ENCODE results near the gene ST6GALNAC1. TPM values are rescaled to one million over a fixed set of nuclear protein-coding genes. Genes with fewer than 3 reads are reported as not detected.

Gene ST6GALNAC1, protein sequence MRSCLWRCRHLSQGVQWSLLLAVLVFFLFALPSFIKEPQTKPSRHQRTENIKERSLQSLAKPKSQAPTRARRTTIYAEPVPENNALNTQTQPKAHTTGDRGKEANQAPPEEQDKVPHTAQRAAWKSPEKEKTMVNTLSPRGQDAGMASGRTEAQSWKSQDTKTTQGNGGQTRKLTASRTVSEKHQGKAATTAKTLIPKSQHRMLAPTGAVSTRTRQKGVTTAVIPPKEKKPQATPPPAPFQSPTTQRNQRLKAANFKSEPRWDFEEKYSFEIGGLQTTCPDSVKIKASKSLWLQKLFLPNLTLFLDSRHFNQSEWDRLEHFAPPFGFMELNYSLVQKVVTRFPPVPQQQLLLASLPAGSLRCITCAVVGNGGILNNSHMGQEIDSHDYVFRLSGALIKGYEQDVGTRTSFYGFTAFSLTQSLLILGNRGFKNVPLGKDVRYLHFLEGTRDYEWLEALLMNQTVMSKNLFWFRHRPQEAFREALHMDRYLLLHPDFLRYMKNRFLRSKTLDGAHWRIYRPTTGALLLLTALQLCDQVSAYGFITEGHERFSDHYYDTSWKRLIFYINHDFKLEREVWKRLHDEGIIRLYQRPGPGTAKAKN
- total RNA-seq: 10 to 100 TPM in 1 of 4 donors, 1 to 10 TPM in 3; 1.5 to 11.8 (median 3.2) TPM

DNA sequence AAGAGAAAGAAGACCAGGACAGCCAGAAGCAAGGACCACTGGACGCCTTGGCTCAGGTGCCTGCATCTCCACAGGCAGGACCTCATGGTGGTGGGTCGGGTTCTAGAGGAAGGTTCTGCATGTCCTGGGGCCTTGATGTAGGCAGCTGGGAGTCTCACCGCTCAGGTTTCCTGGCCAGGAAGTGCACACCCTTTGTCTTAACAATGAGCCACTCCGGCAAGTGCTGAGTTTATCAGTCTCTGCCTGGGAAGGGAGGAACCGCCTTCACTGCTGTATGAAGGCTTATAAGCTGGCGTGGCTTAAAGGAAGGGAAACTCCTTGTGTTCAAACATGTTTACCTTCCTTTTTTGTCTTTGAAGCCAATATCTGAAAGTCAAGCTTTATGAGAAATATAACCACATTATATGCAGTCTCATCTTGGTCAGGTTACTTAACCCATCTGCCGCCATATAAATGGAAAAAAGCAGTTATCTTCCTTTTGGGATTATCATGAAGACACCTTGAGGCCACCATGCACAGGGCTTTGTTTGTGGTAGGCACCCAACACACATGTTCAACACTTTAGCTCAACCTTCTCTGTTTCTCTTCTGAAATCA, at the start of gene ST6GALNAC1:
TSS of gene ST6GALNAC1 (minus strand) at position 205 of the 596 bp plus-strand sequence. CDS start at position 86, 119 bp downstream.
- no peaks in the 10 kb centered on the region for H3K27me3 ChIP-seq
- no peak for TF ChIP-seq POLR2A (IDR thresholded peaks at IDR 0.05)
- TF ChIP-seq, protein P1, sequence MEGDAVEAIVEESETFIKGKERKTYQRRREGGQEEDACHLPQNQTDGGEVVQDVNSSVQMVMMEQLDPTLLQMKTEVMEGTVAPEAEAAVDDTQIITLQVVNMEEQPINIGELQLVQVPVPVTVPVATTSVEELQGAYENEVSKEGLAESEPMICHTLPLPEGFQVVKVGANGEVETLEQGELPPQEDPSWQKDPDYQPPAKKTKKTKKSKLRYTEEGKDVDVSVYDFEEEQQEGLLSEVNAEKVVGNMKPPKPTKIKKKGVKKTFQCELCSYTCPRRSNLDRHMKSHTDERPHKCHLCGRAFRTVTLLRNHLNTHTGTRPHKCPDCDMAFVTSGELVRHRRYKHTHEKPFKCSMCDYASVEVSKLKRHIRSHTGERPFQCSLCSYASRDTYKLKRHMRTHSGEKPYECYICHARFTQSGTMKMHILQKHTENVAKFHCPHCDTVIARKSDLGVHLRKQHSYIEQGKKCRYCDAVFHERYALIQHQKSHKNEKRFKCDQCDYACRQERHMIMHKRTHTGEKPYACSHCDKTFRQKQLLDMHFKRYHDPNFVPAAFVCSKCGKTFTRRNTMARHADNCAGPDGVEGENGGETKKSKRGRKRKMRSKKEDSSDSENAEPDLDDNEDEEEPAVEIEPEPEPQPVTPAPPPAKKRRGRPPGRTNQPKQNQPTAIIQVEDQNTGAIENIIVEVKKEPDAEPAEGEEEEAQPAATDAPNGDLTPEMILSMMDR (IDR thresholded peaks at IDR 0.05): no peak
- no peaks in the 10 kb centered on the region for H3K36me3 ChIP-seq
- no peaks in the 10 kb centered on the region for H3K9me3 ChIP-seq
- intact Hi-C loops (cut with DNase I; ENCODE audit: low total_unique reads): no loop called here
- H3K27ac ChIP-seq: no peak within 1 kb of the TSS
- H3K4me1 ChIP-seq: no peaks in the 10 kb centered on the region
- no peak within 1 kb of the TSS for H3K4me3 ChIP-seq
- DNase-seq: no peak

DNA sequence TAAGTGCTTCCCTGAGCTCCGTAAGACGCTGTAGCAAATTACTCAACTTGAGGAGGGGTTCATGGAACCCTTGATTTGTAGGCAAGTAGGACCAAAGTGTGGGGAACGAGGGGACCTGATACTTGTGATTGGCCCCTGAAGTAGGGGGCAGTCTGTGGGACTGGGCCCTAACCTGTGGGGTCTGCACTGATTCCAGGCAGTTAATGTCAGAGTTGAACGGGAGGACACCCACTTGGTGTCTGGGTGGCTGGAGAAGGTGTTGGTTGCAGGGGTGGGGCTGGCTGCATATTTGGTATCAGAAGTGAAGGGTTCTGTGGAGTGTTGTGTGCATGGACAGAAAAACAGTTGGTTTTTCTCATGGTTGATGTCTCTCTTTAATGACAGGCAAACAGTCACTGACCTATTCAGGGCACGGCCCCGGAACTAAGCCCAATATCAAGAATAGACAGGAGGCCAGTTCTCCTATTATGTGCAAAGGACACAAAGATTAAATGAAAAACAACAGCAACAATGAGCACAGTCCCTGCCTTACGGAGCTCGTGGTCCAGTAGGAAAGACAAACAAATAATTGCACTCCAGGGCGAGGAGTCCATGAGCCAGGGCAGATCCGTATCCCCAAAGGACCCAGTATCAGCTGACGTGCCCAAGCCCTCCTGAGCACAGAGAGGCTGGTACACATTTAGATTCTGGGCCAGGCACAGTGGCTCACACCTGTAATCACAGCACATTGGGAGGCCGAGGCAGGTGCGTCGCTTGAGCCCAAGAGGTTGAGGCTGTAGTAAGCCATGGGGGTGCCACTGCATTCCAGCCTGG, 48.0 kb upstream of the ST6GALNAC1 start:
- peak overlapping the region in 1 of 2 donors; percentile 34 for H3K27ac ChIP-seq
- intact Hi-C loops (cut with DNase I; ENCODE audit: low total_unique reads): no loop called here
- H3K4me3 ChIP-seq: no peak overlapping the region
- H3K27me3 ChIP-seq: no peaks in the 10 kb centered on the region
- TF ChIP-seq, protein P1 (IDR thresholded peaks at IDR 0.05): no peak
- TF ChIP-seq POLR2A (IDR thresholded peaks at IDR 0.05): no peak
- no peaks in the 10 kb centered on the region for H3K36me3 ChIP-seq
- H3K9me3 ChIP-seq: no peaks in the 10 kb centered on the region
- peaks cover 3 to 15% of the 10 kb centered on the region in 2 donors for H3K4me1 ChIP-seq
- no peak for DNase-seq

DNA sequence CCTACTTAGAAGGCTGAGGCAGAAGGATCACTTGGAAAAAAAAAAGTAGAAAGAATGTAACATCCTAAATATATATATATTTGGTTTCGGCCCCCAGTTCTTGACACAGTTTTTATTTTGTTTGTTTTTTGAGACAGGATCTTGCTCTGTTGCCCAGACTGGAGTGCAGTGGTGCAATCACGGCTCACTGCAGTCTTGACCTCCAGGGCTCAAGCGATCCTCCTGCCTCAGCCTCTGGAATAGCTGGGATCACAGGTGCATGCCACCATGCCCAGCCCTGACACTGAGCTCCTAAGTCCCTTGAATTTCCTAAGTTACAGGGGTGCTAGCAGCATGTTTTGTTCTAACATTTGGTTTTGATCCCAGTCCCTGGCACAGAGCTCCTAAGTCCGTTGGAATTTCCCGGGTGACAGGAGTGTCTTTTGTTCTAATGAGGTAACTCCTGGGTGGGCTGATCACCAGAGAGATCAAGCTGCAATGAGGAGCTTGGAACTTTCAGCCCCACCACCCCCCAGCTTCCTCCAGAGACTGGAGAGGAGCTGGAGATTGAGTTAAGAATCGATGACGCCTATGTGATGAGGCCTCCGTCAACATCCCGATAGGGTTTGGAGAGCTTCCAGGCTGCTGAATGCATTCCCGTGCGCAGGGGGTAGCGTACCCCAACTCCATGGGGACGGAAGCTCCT, 47.2 kb upstream of the ST6GALNAC1 start:
- Histone ChIP-seq H3K4me3 (no peak overlapping the region), H3K27ac (peak overlapping the region in 1 of 2 donors; percentile 34), H3K36me3 (no peaks in the 10 kb centered on the region), H3K4me1 (peaks cover 2 to 18% of the 10 kb centered on the region in 2 donors), H3K27me3 (no peaks in the 10 kb centered on the region), H3K9me3 (no peaks in the 10 kb centered on the region)
- intact Hi-C loops (cut with DNase I; ENCODE audit: low total_unique reads): no loop called here
- TF ChIP-seq, protein P1 (IDR thresholded peaks at IDR 0.05): no peak
- TF ChIP-seq POLR2A (IDR thresholded peaks at IDR 0.05): no peak
- DNase-seq: no peak

DNA sequence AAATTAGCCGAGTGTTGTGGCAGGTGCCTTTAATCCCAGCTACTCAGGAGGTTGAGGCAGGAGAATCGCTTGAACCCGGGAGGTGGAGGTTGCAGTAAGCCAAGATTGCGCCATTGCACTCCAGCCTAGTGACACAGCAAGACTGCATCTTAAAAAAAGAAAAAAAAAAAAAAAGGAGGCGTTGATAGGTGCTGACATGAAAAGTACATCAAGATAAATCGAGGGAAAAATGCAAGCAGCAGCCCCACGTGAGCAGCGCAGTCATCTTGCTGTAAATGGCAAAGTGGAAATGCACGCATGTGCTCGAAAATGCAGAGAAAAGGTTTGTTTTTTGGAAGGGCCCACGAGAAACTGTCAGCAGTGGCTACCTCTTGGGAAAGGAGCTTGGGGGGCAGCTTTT, 46.3 kb upstream of the ST6GALNAC1 start:
- no peak for DNase-seq
- no peak overlapping the region for H3K4me3 ChIP-seq
- H3K27ac ChIP-seq: peak overlapping the region; percentile 83 to 90
- H3K36me3 ChIP-seq: no peaks in the 10 kb centered on the region
- H3K9me3 ChIP-seq: no peaks in the 10 kb centered on the region
- peaks cover 7 to 23% of the 10 kb centered on the region in 2 donors for H3K4me1 ChIP-seq
- no peaks in the 10 kb centered on the region for H3K27me3 ChIP-seq
- TF ChIP-seq, protein P1 (IDR thresholded peaks at IDR 0.05): no peak
- TF ChIP-seq POLR2A (IDR thresholded peaks at IDR 0.05): no peak
- intact Hi-C loops (cut with DNase I; ENCODE audit: low total_unique reads): no loop called here
